ENCODE results near the gene SMARCAL1. TPM values are rescaled to one million over a fixed set of nuclear protein-coding genes. Genes with fewer than 3 reads are reported as not detected.

SMARCAL1 gene
- total and polyA plus RNA-seq, 9 of the 15 experiments (the other 6 are each of a cell fraction or from before 2014, with no cell fraction given), result 8.2 to 27.9 (median 12.4) TPM

- TF ChIP-seq POLR2H (tag; IDR thresholded peaks at IDR 0.05; ENCODE audit: low read depth) (no peak), TAL1 (IDR thresholded peaks at IDR 0.05) (no peak), PRMT5 (CRISPR knock-in tag; IDR thresholded peaks at IDR 0.05) (no peak), TCF15 (CRISPR knock-in tag; IDR thresholded peaks at IDR 0.05) (no peak), CHD4 (IDR thresholded peaks at IDR 0.05; ENCODE audit: insufficient read depth, insufficient replicate concordance, low read depth, low read length, poor library complexity, severe bottlenecking) (no peak), CREB1 (IDR thresholded peaks at IDR 0.05) (no peak), CREB1 (CRISPR knock-in tag; IDR thresholded peaks at IDR 0.05) (no peak), THAP7 (CRISPR knock-in tag; IDR thresholded peaks at IDR 0.05) (no peak), ZBTB9 (CRISPR knock-in tag; IDR thresholded peaks at IDR 0.05) (no peak), HIVEP1 (CRISPR knock-in tag; IDR thresholded peaks at IDR 0.05) (no peak), STAT5A (IDR thresholded peaks at IDR 0.05; ENCODE audit: borderline replicate concordance, low read length) (no peak), ID3 (CRISPR knock-in tag; IDR thresholded peaks at IDR 0.05) (no peak), ID3 (tag; IDR thresholded peaks at IDR 0.05) (no peak)
These were observed 115.3 kb downstream of the SMARCAL1 start (continued) for GRCh38 chr2:216527600-216527999.

Measured in K562 (cell line).